Hepatocyte (in vitro differentiated cells): Measurements from ENCODE around the gene TTF2.

Experiments used
- EZH2 ChIP-seq: fragments of 200-600 bp; sonication (generic); IDR thresholded peaks from 2 replicates; pipeline ENCODE4 v1.6.1; 2016; ENCODE audit warnings: antibody characterized with exemption, mild to moderate bottlenecking, borderline replicate concordance
- TF ChIP-seq, protein P1 (sequence below): fragments of 200-600 bp; sonication (generic); IDR thresholded peaks from 2 replicates; pipeline ENCODE4 v1.5.1; 2016; ENCODE audit warnings: antibody characterized with exemption, mild to moderate bottlenecking; ENCODE audit not compliant: poor library complexity

GRCh38 chr1:117097443-117097842 lies 37.3 kb downstream of the TTF2 start:
- TF ChIP-seq, protein P1, sequence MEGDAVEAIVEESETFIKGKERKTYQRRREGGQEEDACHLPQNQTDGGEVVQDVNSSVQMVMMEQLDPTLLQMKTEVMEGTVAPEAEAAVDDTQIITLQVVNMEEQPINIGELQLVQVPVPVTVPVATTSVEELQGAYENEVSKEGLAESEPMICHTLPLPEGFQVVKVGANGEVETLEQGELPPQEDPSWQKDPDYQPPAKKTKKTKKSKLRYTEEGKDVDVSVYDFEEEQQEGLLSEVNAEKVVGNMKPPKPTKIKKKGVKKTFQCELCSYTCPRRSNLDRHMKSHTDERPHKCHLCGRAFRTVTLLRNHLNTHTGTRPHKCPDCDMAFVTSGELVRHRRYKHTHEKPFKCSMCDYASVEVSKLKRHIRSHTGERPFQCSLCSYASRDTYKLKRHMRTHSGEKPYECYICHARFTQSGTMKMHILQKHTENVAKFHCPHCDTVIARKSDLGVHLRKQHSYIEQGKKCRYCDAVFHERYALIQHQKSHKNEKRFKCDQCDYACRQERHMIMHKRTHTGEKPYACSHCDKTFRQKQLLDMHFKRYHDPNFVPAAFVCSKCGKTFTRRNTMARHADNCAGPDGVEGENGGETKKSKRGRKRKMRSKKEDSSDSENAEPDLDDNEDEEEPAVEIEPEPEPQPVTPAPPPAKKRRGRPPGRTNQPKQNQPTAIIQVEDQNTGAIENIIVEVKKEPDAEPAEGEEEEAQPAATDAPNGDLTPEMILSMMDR, result no peak
- no peak for TF ChIP-seq EZH2
